Caco-2 (cell line): ENCODE measurements around the gene FBXW7. TPM values are rescaled to one million over a fixed set of nuclear protein-coding genes. Genes with fewer than 3 reads are reported as not detected.

ENCODE experiments used
- Bru-seq: library from RNA; stranded (reverse); fragments of 400-500 nt; gene quantifications from one replicate; lab custom pipeline; 2021; lab: Mats Ljungman, UMichigan
- BruChase-seq, 2 experiments: library from RNA; stranded (reverse); fragments of 400-500 nt; gene quantifications; one replicate each; lab custom pipeline; 2021; lab: Mats Ljungman, UMichigan
- BruUV-seq: library from RNA; stranded (reverse); fragments of 400-500 nt; replicated peaks from 2 replicates; lab custom pipeline; 2021; lab: Mats Ljungman, UMichigan
- CTCF ChIA-PET: fragments of 300-600 bp; sonication (Branson Sonifier 250); formaldehyde crosslinking; loops from one replicate; lab custom pipeline; 2022; ENCODE audit warnings: antibody characterized with exemption; lab: Charles Lee
- POLR2A ChIA-PET: fragments of 300-600 bp; sonication (Branson Sonifier 250); formaldehyde crosslinking; loops from one replicate; lab custom pipeline; 2022; ENCODE audit warnings: antibody characterized with exemption; lab: Charles Lee
- DNase-seq, 2 experiments: peaks; one replicate each; pipeline versions ENCODE4 v3.0.0 to v3.0.0-alpha.2; 2020 to 2022
- H3K27me3 ChIP-seq: replicated peaks from 2 replicates; pipeline ENCODE4 v1.6.0; 2011; ENCODE audit warnings: low read length; ENCODE audit not compliant: control insufficient read depth, insufficient read depth
- H3K36me3 ChIP-seq: 2 replicates; pipeline ENCODE4 v1.5.1; 2011; ENCODE audit warnings: low read length; ENCODE audit not compliant: control insufficient read depth, insufficient read depth
- H3K4me1 ChIP-seq: fragments of 250-450 bp; sonication (Bioruptor Pico); 2 replicates; pipeline ENCODE4 v1.5.1; 2020; ENCODE audit warnings: mild to moderate bottlenecking
- H3K4me3 ChIP-seq: 2 replicates; pipeline ENCODE4 v1.5.1; 2011; ENCODE audit warnings: low read depth, mild to moderate bottlenecking, control low read depth, low read length
- H3K9me3 ChIP-seq: fragments of 250-450 bp; sonication (Bioruptor Pico); 2 replicates; pipeline ENCODE4 v1.5.1; 2020; ENCODE audit warnings: mild to moderate bottlenecking, moderate library complexity
- H3K27ac Mint-ChIP-seq: one replicate; pipeline ENCODE4 v1.8.0; 2022; ENCODE audit warnings: mixed read lengths; ENCODE audit not compliant: unreplicated experiment
- H3K27me3 Mint-ChIP-seq: one replicate; pipeline ENCODE4 v1.8.0; 2022; ENCODE audit warnings: mixed read lengths; ENCODE audit not compliant: insufficient read depth, unreplicated experiment
- H3K36me3 Mint-ChIP-seq: one replicate; pipeline ENCODE4 v1.8.0; 2022; ENCODE audit warnings: mild to moderate bottlenecking, mixed read lengths; ENCODE audit not compliant: insufficient read depth, unreplicated experiment
- H3K4me1 Mint-ChIP-seq: one replicate; pipeline ENCODE4 v1.8.0; 2022; ENCODE audit warnings: low read depth, mixed read lengths; ENCODE audit not compliant: unreplicated experiment
- H3K4me3 Mint-ChIP-seq: one replicate; pipeline ENCODE4 v1.8.0; 2022; ENCODE audit warnings: mild to moderate bottlenecking, moderate library complexity, mixed read lengths; ENCODE audit not compliant: unreplicated experiment
- H3K9me3 Mint-ChIP-seq: one replicate; pipeline ENCODE4 v1.8.0; 2022; ENCODE audit warnings: mixed read lengths; ENCODE audit not compliant: unreplicated experiment
- intact Hi-C: fragments of 100-400 bp; cut with micrococcal nuclease; formaldehyde crosslinking; loops from one replicate; pipeline ENCODE4 v1.10.0; 2022; ENCODE audit not compliant: unreplicated experiment
- long read RNA-seq: library from polyadenylated mRNA; stranded (forward); transcript quantifications from one replicate; pipeline ENCODE4 v2.0.0, GENCODE V29; 2022
- total RNA-seq: library from RNA; stranded (reverse); gene quantifications from 2 replicates; pipeline ENCODE4 v1.2.3, GENCODE V29; 2022
- TF ChIP-seq, protein P1 (sequence below), 2 experiments: fragments of 200-600 bp in 1 of 2; IDR thresholded peaks; 1 replicate in 1 of 2; 2 replicates in 1 of 2; pipeline versions ENCODE4 v1.5.1 to v1.8.0; 2011 to 2022; ENCODE audit warnings: antibody characterized with exemption in 1 of 2, control low read depth in 1 of 2, inconsistent platforms in 1 of 2, low read depth in 1 of 2, low read length in 1 of 2, mild to moderate bottlenecking in 1 of 2, moderate library complexity in 1 of 2; ENCODE audit not compliant: insufficient read depth in 1 of 2, severe bottlenecking in 1 of 2, unreplicated experiment in 1 of 2

The FBXW7 gene, protein sequence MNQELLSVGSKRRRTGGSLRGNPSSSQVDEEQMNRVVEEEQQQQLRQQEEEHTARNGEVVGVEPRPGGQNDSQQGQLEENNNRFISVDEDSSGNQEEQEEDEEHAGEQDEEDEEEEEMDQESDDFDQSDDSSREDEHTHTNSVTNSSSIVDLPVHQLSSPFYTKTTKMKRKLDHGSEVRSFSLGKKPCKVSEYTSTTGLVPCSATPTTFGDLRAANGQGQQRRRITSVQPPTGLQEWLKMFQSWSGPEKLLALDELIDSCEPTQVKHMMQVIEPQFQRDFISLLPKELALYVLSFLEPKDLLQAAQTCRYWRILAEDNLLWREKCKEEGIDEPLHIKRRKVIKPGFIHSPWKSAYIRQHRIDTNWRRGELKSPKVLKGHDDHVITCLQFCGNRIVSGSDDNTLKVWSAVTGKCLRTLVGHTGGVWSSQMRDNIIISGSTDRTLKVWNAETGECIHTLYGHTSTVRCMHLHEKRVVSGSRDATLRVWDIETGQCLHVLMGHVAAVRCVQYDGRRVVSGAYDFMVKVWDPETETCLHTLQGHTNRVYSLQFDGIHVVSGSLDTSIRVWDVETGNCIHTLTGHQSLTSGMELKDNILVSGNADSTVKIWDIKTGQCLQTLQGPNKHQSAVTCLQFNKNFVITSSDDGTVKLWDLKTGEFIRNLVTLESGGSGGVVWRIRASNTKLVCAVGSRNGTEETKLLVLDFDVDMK
- total RNA-seq (34.1 and 36.1 TPM in 2 replicates), Bru-seq, nascent RNA (percentile 85 among the genes with signal in this experiment), BruChase-seq, experiment 1, labeled RNA remaining after a 2-hour chase (percentile 83 among the genes with signal in this experiment), BruChase-seq, experiment 2, labeled RNA remaining after a 6-hour chase (percentile 71 among the genes with signal in this experiment)
- long read RNA-seq, full-length matches to known transcripts: 4 of 17 reads
- long read RNA-seq, partial matches to known transcripts: 2 of 17 reads
- long read RNA-seq, other reads (novel, unspliced or antisense): 11 of 17 reads

DNA sequence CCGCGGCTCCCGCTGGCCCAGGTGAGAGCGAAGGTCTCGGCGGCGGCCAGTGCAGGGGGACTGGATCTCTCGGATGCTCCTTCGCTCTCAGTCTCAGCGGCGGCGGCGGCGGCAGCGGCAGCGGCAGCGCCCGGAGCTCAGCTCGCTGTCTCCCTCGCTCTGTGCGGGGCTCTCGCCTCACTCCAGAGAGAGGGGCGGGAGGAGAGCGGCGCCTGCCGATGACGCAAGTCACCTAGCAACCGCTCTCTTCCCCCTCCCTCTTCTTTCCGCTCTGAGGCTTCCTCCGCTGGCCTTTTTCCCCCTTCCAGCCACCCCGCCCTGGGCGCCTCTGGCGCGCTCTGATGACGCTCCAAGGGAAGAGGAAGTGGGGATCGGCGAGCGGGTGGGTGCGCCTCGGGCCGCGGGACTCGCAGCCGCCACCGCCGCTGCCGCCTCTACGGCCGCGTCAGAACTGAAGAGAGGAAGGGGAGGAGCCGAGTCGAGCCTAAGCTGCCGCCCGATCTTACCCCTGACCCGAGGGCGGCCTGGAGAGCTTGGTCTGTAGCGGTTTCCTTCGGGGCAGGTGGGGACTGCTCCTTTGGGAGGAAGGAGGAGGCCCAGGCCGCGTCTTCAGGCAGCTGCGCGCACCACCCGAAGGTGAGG, at the start of gene FBXW7:
Gene FBXW7, minus strand, starts transcription at position 190 of the 642 bp plus-strand sequence. CDS start 124,289 bp downstream, outside the sequence.
- DNase-seq: peak; percentile 99
- Mint-ChIP-seq H3K4me3 (peak within 1 kb of the TSS; percentile 98), H3K36me3 (peaks cover 17% of the 10 kb centered on the region), H3K27me3 (no peaks in the 10 kb centered on the region), H3K27ac (peak within 1 kb of the TSS; percentile 97), H3K9me3 (no peaks in the 10 kb centered on the region), H3K4me1 (peaks cover 16% of the 10 kb centered on the region)
- 0 out of 2 replicates have a peak, but pooled peaks cover 7% of the 10 kb centered on the region for H3K9me3 ChIP-seq
- no peaks in the 10 kb centered on the region; the same call in 1 of the 2 replicates for H3K36me3 ChIP-seq
- BruUV-seq: no TSS peak
- ChIA-PET POLR2A (interaction anchor here (0.5 to 1.5 kb wide), 6 partner anchors 8 to 1121 kb away, joined by 3 to 7 read pairs (median 4); no protein-coding TSS in a partner anchor), CTCF (interaction anchor here (0.7 to 1.6 kb wide), 2 partner anchors 35 to 77 kb away, joined by 3 to 10 read pairs; no protein-coding TSS in a partner anchor)
- TF ChIP-seq, protein P1, sequence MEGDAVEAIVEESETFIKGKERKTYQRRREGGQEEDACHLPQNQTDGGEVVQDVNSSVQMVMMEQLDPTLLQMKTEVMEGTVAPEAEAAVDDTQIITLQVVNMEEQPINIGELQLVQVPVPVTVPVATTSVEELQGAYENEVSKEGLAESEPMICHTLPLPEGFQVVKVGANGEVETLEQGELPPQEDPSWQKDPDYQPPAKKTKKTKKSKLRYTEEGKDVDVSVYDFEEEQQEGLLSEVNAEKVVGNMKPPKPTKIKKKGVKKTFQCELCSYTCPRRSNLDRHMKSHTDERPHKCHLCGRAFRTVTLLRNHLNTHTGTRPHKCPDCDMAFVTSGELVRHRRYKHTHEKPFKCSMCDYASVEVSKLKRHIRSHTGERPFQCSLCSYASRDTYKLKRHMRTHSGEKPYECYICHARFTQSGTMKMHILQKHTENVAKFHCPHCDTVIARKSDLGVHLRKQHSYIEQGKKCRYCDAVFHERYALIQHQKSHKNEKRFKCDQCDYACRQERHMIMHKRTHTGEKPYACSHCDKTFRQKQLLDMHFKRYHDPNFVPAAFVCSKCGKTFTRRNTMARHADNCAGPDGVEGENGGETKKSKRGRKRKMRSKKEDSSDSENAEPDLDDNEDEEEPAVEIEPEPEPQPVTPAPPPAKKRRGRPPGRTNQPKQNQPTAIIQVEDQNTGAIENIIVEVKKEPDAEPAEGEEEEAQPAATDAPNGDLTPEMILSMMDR (IDR thresholded peaks at IDR 0.05; ENCODE audit: insufficient read depth in 1 of 2, low read depth in 1 of 2, low read length in 1 of 2, severe bottlenecking in 1 of 2, unreplicated experiment in 1 of 2): no peak
- H3K4me3 ChIP-seq: peak within 1 kb of the TSS; percentile 93
- no peaks in the 10 kb centered on the region for H3K27me3 ChIP-seq
- H3K4me1 ChIP-seq: peaks cover 11% of the 10 kb centered on the region
- intact Hi-C loops: loop anchor here (1.0 to 5.0 kb wide), 4 partner anchors 34 to 110 kb away; no protein-coding TSS in a partner anchor

DNA sequence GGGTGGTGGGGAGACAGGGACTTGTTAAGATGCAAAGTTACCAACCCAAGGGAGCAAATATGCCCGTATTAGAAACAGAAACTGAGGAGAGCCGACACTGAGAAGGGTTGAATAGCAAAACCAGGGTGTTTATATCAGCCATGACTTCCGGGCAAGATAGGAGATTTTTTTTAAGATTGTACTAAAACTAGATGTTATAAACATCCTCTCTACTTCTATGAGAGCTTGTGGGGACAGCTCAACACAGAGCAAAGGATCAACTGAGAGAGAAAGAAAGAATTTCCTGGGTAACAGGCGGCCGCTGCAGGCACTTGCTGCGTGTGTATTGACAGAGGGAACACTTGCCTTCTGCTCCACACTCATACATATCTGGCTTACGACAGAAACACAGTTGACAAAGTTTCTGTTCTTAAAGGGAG, 49.1 kb upstream of the FBXW7 start:
- H3K36me3 ChIP-seq: no peaks in the 10 kb centered on the region
- Mint-ChIP-seq H3K36me3 (no peaks in the 10 kb centered on the region), H3K27ac (no peak overlapping the region), H3K27me3 (no peaks in the 10 kb centered on the region), H3K4me1 (peaks cover 7% of the 10 kb centered on the region), H3K9me3 (peaks cover 10% of the 10 kb centered on the region), H3K4me3 (no peak overlapping the region)
- CTCF ChIA-PET: no interaction called here
- no TSS peak for BruUV-seq
- TF ChIP-seq, protein P1 (IDR thresholded peaks at IDR 0.05; ENCODE audit: insufficient read depth in 1 of 2, low read depth in 1 of 2, low read length in 1 of 2, severe bottlenecking in 1 of 2, unreplicated experiment in 1 of 2): no peak
- no peaks in the 10 kb centered on the region for H3K9me3 ChIP-seq
- intact Hi-C loops: no loop called here
- POLR2A ChIA-PET: no interaction called here
- no peaks in the 10 kb centered on the region for H3K27me3 ChIP-seq
- no peak overlapping the region for H3K4me3 ChIP-seq
- no peak for DNase-seq
- H3K4me1 ChIP-seq: peaks cover 9% of the 10 kb centered on the region; the same call in 1 of the 2 replicates
